Trophoblast cell (in vitro differentiated cells and primary cell): ENCODE data around the gene ATCAY.
A peak's percentile ranks its signal among the peaks of the same experiment; 100 is the strongest.
"Not testable (repeated sequence)": the region's sequence is repeated elsewhere in the genome, so short reads cannot be mapped to it uniquely, and the experiment has no call there.

Experiments used
- DNase-seq, 2 donors: peaks; one replicate each; pipeline ENCODE4 v3.0.0-alpha.2; 2016
- H2AFZ ChIP-seq: 2 replicates; pipeline ENCODE4 v1.6.1; 2013; ENCODE audit warnings: low read length, moderate library complexity, mild to moderate bottlenecking; ENCODE audit not compliant: insufficient read depth, poor library complexity
- H2AK5ac ChIP-seq: 2 replicates; pipeline ENCODE4 v1.6.1; 2013; ENCODE audit warnings: mild to moderate bottlenecking, low read length
- H2BK120ac ChIP-seq: 2 replicates; pipeline ENCODE4 v1.6.1; 2013; ENCODE audit warnings: low read length, mild to moderate bottlenecking, moderate library complexity; ENCODE audit not compliant: insufficient read depth, poor library complexity
- H2BK12ac ChIP-seq: 2 replicates; pipeline ENCODE4 v1.6.1; 2013; ENCODE audit warnings: mild to moderate bottlenecking, low read length, moderate library complexity
- H2BK5ac ChIP-seq: 2 replicates; pipeline ENCODE4 v1.6.1; 2013; ENCODE audit warnings: low read length, low read depth, moderate library complexity, mild to moderate bottlenecking; ENCODE audit not compliant: poor library complexity
- H3K14ac ChIP-seq: 2 replicates; pipeline ENCODE4 v1.6.1; 2013; ENCODE audit warnings: mild to moderate bottlenecking, low read length
- H3K18ac ChIP-seq: 2 replicates; pipeline ENCODE4 v1.6.1; 2013; ENCODE audit warnings: mild to moderate bottlenecking, low read length
- H3K23ac ChIP-seq: 2 replicates; pipeline ENCODE4 v1.6.1; 2013; ENCODE audit warnings: low read length
- H3K27ac ChIP-seq: 2 replicates; pipeline ENCODE4 v1.5.1; 2013; ENCODE audit warnings: low read depth, mild to moderate bottlenecking, inconsistent platforms, low read length, moderate library complexity
- H3K27me3 ChIP-seq: 2 replicates; pipeline ENCODE4 v1.6.1; 2013; ENCODE audit warnings: inconsistent platforms, mild to moderate bottlenecking, low read length, moderate library complexity; ENCODE audit not compliant: insufficient read depth
- H3K36me3 ChIP-seq, 2 experiments: 1 replicate in 1 of 2; 2 replicates in 1 of 2; pipeline ENCODE4 v1.6.1; 2013; ENCODE audit warnings: low read length in 2 of 2, mild to moderate bottlenecking in 2 of 2, moderate library complexity in 1 of 2; ENCODE audit not compliant: insufficient read depth in 2 of 2, control insufficient read depth in 1 of 2
- H3K4ac ChIP-seq: 2 replicates; pipeline ENCODE4 v1.6.1; 2013; ENCODE audit warnings: low read depth, mild to moderate bottlenecking, low read length, moderate library complexity
- H3K4me1 ChIP-seq, 2 experiments: 1 replicate in 1 of 2; 2 replicates in 1 of 2; pipeline ENCODE4 v1.6.1; 2013; ENCODE audit warnings: low read length in 2 of 2, mild to moderate bottlenecking in 2 of 2, moderate library complexity in 1 of 2; ENCODE audit not compliant: insufficient read depth in 2 of 2, control insufficient read depth in 1 of 2
- H3K4me2 ChIP-seq: 2 replicates; pipeline ENCODE4 v1.6.1; 2013; ENCODE audit warnings: inconsistent platforms, mild to moderate bottlenecking, low read length, moderate library complexity
- H3K4me3 ChIP-seq: 2 replicates; pipeline ENCODE4 v1.5.1; 2013; ENCODE audit warnings: mild to moderate bottlenecking, low read depth, low read length, inconsistent platforms
- H3K79me1 ChIP-seq: one replicate; pipeline ENCODE4 v1.6.1; 2013; ENCODE audit warnings: low read length
- H3K79me2 ChIP-seq: 2 replicates; pipeline ENCODE4 v1.6.1; 2013; ENCODE audit warnings: low read length, mild to moderate bottlenecking; ENCODE audit not compliant: control insufficient read depth, insufficient read depth, poor library complexity
- H3K9ac ChIP-seq: 2 replicates; pipeline ENCODE4 v1.6.1; 2013; ENCODE audit warnings: mild to moderate bottlenecking, low read length
- H3K9me3 ChIP-seq: 2 replicates; pipeline ENCODE4 v1.6.1; 2013; ENCODE audit warnings: low read depth, mild to moderate bottlenecking, control low read depth, inconsistent platforms, low read length; ENCODE audit not compliant: insufficient read depth
- H4K12ac ChIP-seq: 2 replicates; pipeline ENCODE4 v1.6.1; 2013; ENCODE audit warnings: low read depth, mild to moderate bottlenecking, low read length, moderate library complexity
- H4K8ac ChIP-seq: 2 replicates; pipeline ENCODE4 v1.6.1; 2013; ENCODE audit warnings: low read depth, mild to moderate bottlenecking, low read length, moderate library complexity
- H4K91ac ChIP-seq: one replicate; pipeline ENCODE4 v1.6.1; 2013; ENCODE audit warnings: low read depth, mild to moderate bottlenecking, low read length, moderate library complexity
- WGBS: extraction: QIAGEN DNeasy Blood & Tissue Kit; methylation state at CpG from one replicate; pipeline ENCODE4 v1.1.7; 2013; ENCODE audit warnings: missing lambda C conversion rate; ENCODE audit not compliant: insufficient read length, insufficient coverage; ENCODE audit errors: extremely low coverage; 5-methylcytosine and 5-hydroxymethylcytosine counted together

ATCAY gene

DNA sequence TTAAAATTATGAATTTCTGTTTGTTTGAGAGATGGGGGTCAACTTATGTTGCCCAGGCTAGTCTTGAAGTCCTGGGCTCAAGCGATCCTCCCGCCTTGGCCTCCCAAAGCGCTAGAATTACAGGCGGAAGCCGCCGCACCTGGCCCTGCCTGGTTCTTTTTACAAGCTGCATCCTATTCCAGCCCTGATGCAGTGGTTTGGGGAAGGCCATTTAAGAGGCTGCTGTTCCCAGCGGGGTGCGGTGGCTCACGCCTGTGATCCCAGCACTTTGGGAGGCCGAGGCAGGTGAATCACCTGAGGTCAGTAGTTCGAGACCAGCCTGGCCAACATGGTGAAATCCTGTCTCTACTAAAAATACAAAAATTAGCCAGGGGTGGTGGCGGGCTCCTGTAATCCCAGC is 87.5 kb downstream of the ATCAY start:
- H3K4me3 ChIP-seq, H3K9me3 ChIP-seq, DNase-seq, H3K23ac ChIP-seq, H2AK5ac ChIP-seq, H2BK120ac ChIP-seq, H4K12ac ChIP-seq, H3K27me3 ChIP-seq, H2AFZ ChIP-seq, H3K9ac ChIP-seq: not testable (repeated sequence)
- Histone ChIP-seq H3K4me2 (peak overlapping the region; percentile 50), H2BK12ac (peak overlapping the region; percentile 82), H2BK5ac (peak overlapping the region; percentile 22), H3K79me1 (peaks cover 27% of the 10 kb centered on the region), H3K4me1 (peaks cover 25% of the 10 kb centered on the region in 2 experiments), H3K4ac (peak overlapping the region; percentile 82), H3K27ac (peak overlapping the region; percentile 66), H3K36me3 (peaks cover 50 to 53% of the 10 kb centered on the region in 2 experiments), H3K14ac (peak overlapping the region; percentile 48), H3K79me2 (peaks cover 38% of the 10 kb centered on the region), H4K8ac (peak overlapping the region; percentile 24), H4K91ac (peak overlapping the region; percentile 52), H3K18ac (peak overlapping the region; percentile 43)
- WGBS = no CpG with 5 or more reads among the region's 12 CpGs

DNA sequence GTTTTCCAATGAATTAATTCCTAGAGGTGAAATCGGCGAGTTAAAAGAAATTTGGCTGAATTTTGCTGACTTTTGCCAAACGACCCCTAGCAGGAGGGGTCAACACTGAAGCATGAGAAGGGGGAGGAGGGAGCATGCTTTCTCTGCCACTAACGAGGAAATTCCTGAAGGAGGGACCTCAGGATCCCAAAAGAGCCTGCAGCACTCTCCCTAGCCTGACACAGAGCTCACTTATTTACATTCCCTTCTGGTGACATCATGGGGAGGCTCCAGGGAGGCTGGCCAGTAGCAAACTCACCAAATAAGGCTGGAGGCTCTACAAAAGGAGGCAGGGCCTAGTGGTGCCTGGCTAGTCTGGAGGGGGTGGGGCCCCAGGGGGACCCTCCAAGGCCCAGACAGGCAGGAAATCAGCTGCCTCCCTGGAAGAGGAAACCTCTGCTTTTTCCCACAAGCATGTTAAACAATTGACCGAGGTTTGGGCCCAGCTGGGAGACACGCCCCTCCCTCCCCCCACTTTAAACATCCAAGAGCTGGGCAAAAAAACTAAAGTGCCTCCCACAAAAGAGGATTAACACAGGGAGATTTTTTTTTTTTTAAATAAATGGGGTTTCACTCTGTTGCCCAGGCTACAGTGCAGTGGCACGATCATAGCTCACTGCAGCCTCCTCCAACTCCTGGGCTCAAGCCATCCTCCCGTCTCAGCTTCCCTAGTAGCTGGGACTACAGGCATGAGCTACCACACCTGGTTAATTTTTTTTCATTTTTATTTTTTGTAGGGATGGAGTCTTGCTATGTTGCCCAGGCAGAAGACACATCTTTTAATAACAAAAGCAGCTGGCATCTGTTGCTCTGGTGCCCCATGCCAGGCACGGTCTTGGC is 88.3 kb downstream of the ATCAY start:
- peak overlapping the region; percentile 83 for H3K4me2 ChIP-seq
- no peak overlapping the region for H2AFZ ChIP-seq
- H2BK120ac ChIP-seq = peak overlapping the region; percentile 74
- H3K4me3 ChIP-seq = no peak overlapping the region
- H3K14ac ChIP-seq = peak overlapping the region; percentile 53
- peak overlapping the region; percentile 60 for H3K4ac ChIP-seq
- peak overlapping the region; percentile 98 for H3K27ac ChIP-seq
- H2BK5ac ChIP-seq = peak overlapping the region; percentile 89
- H4K12ac ChIP-seq = peak overlapping the region; percentile 39
- no CpG with 5 or more reads among the region's 9 CpGs for WGBS
- H4K8ac ChIP-seq = peak overlapping the region; percentile 51
- peak overlapping the region; percentile 53 for H2AK5ac ChIP-seq
- H3K9me3 ChIP-seq = peaks cover 4% of the 10 kb centered on the region
- H3K4me1 ChIP-seq = peaks cover 25% of the 10 kb centered on the region in 2 experiments
- peaks cover 27% of the 10 kb centered on the region for H3K79me1 ChIP-seq
- H3K18ac ChIP-seq = peak overlapping the region; percentile 74
- H2BK12ac ChIP-seq = peak overlapping the region; percentile 51
- peak; percentile 96 to 97 for DNase-seq
- peak overlapping the region; percentile 99 for H3K9ac ChIP-seq
- H4K91ac ChIP-seq = peak overlapping the region; percentile 98
- no peaks in the 10 kb centered on the region for H3K27me3 ChIP-seq
- H3K23ac ChIP-seq = no peak overlapping the region
- peaks cover 42 to 45% of the 10 kb centered on the region in 2 experiments for H3K36me3 ChIP-seq
- peaks cover 38% of the 10 kb centered on the region for H3K79me2 ChIP-seq

GRCh38 chr19:3969435-3970312 is 89.2 kb downstream of the ATCAY start:
- peak overlapping the region; percentile 99 for H3K9ac ChIP-seq
- peak overlapping the region; percentile 89 for H2BK5ac ChIP-seq
- H3K79me2 ChIP-seq = peaks cover 38% of the 10 kb centered on the region
- peak overlapping the region; percentile 98 for H4K91ac ChIP-seq
- H3K23ac ChIP-seq = no peak overlapping the region
- H3K4me1 ChIP-seq = peaks cover 24 to 25% of the 10 kb centered on the region in 2 experiments
- H2BK120ac ChIP-seq = peak overlapping the region; percentile 74
- peak overlapping the region; percentile 98 for H3K27ac ChIP-seq
- H3K9me3 ChIP-seq = peaks cover 4% of the 10 kb centered on the region
- WGBS = no CpG with 5 or more reads among the region's 23 CpGs
- peak overlapping the region; percentile 97 for H3K4me3 ChIP-seq
- H3K18ac ChIP-seq = peak overlapping the region; percentile 74
- peak overlapping the region; percentile 73 for H4K12ac ChIP-seq
- H3K4me2 ChIP-seq = peak overlapping the region; percentile 83
- peak overlapping the region; percentile 51 for H2BK12ac ChIP-seq
- peaks cover 34 to 37% of the 10 kb centered on the region in 2 experiments for H3K36me3 ChIP-seq
- no peak overlapping the region for H2AFZ ChIP-seq
- peak overlapping the region; percentile 100 for H3K4ac ChIP-seq
- H4K8ac ChIP-seq = peak overlapping the region; percentile 51
- H3K14ac ChIP-seq = peak overlapping the region; percentile 100
- peak; percentile 91 to 94 for DNase-seq
- no peaks in the 10 kb centered on the region for H3K27me3 ChIP-seq
- H2AK5ac ChIP-seq = peak overlapping the region; percentile 34
- H3K79me1 ChIP-seq = peaks cover 27% of the 10 kb centered on the region

- Histone ChIP-seq H3K23ac (no peak overlapping the region), H3K18ac (peak overlapping the region; percentile 98), H4K8ac (peak overlapping the region; percentile 95), H3K27me3 (no peaks in the 10 kb centered on the region), H3K4ac (peak overlapping the region; percentile 100), H3K79me2 (peaks cover 36% of the 10 kb centered on the region), H2AFZ (peak overlapping the region; percentile 75), H2BK5ac (peak overlapping the region; percentile 98), H3K27ac (peak overlapping the region; percentile 98), H2BK12ac (no peak overlapping the region), H2BK120ac (peak overlapping the region; percentile 97), H2AK5ac (peak overlapping the region; percentile 100), H3K9me3 (peaks cover 4% of the 10 kb centered on the region), H3K4me1 (peaks cover 22 to 25% of the 10 kb centered on the region in 2 experiments), H3K4me3 (peak overlapping the region; percentile 97), H3K9ac (peak overlapping the region; percentile 99), H3K36me3 (peaks cover 33 to 36% of the 10 kb centered on the region in 2 experiments), H3K4me2 (peak overlapping the region; percentile 83), H3K79me1 (peaks cover 27% of the 10 kb centered on the region), H4K12ac (peak overlapping the region; percentile 92), H4K91ac (peak overlapping the region; percentile 98), H3K14ac (peak overlapping the region; percentile 100)
- no CpG with 5 or more reads among the region's 22 CpGs for WGBS
- peak in 1 of 2 donors; percentile 33 for DNase-seq
These were observed 89.9 kb downstream of the ATCAY start for GRCh38 chr19:3970313-3970807.
